Skeletal muscle tissue (tissue), 4 donors: ENCODE results near the gene ADAM22. TPM values are rescaled to one million over a fixed set of nuclear protein-coding genes. Genes with fewer than 3 reads are reported as not detected.

Experiments used
- H3K27ac ChIP-seq: one replicate; pipeline ENCODE4 v1.7.0; 2013; ENCODE audit warnings: mild to moderate bottlenecking, low read depth, low read length, inconsistent platforms
- H3K27me3 ChIP-seq, 3 donors: one replicate each; pipeline ENCODE4 v1.7.0; 2013; ENCODE audit warnings: low read length in 3 of 3; ENCODE audit not compliant: control insufficient read depth in 3 of 3, insufficient read depth in 3 of 3
- H3K36me3 ChIP-seq, 3 donors: one replicate each; pipeline ENCODE4 v1.7.0; 2013; ENCODE audit warnings: low read length in 3 of 3; ENCODE audit not compliant: control insufficient read depth in 3 of 3, insufficient read depth in 3 of 3
- H3K4me1 ChIP-seq, 3 donors: one replicate each; pipeline ENCODE4 v1.7.0; 2013; ENCODE audit warnings: low read length in 3 of 3, mild to moderate bottlenecking in 3 of 3; ENCODE audit not compliant: control insufficient read depth in 3 of 3, insufficient read depth in 3 of 3
- H3K4me3 ChIP-seq, 3 donors: one replicate each; pipeline ENCODE4 v1.7.0; 2013; ENCODE audit warnings: low read length in 3 of 3
- H3K9ac ChIP-seq, 3 donors: one replicate each; pipeline ENCODE4 v1.7.0; 2013; ENCODE audit warnings: low read length in 3 of 3, mild to moderate bottlenecking in 3 of 3, moderate library complexity in 2 of 3, low read depth in 1 of 3
- H3K9me3 ChIP-seq, 3 donors: one replicate each; pipeline ENCODE4 v1.7.0; 2013; ENCODE audit warnings: low read length in 3 of 3; ENCODE audit not compliant: control insufficient read depth in 3 of 3
- total RNA-seq: library from RNA; depleted of rRNA; stranded (reverse); fragments of >200 nt; gene quantifications from one replicate; pipeline ENCODE4 v1.2.3, GENCODE V29; 2014
- donor health status: Osteomylitis.

ADAM22 gene
- total RNA-seq, 1 donor from 2014 or later, result 9.9 TPM

DNA sequence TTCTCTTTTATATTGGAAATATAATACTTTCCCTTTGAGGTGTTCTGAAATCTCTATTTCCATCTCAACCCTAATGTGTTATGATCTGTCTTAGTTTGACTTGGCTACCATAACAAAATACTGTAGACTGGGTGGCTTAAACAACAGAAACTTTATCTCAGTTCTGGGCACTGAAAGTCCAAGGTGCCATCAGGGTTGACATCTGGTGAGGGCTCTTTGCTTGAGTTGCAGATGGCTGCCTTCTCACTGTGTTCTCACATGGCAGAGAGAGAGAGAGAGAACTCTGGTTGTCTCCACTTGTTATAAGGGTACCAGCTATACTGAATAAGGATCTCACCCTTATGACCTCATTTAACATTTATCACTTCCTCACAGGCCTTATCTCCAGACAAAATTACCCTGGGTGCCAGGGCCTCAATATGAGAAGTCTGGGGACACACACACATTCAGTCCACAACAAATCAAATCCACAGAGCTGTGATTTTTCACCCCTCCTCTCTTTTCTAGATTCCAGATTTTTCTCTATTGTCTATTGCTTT, 181.3 kb downstream of the ADAM22 start:
- no peaks in the 10 kb centered on the region for H3K36me3 ChIP-seq
- H3K9ac ChIP-seq, result no peak overlapping the region
- H3K9me3 ChIP-seq, result no peaks in the 10 kb centered on the region
- H3K27ac ChIP-seq, result no peak overlapping the region
- peaks cover 0 to 3% (median 0%) of the 10 kb centered on the region in 3 donors for H3K4me1 ChIP-seq
- no peaks in the 10 kb centered on the region for H3K27me3 ChIP-seq
- no peak overlapping the region for H3K4me3 ChIP-seq

DNA sequence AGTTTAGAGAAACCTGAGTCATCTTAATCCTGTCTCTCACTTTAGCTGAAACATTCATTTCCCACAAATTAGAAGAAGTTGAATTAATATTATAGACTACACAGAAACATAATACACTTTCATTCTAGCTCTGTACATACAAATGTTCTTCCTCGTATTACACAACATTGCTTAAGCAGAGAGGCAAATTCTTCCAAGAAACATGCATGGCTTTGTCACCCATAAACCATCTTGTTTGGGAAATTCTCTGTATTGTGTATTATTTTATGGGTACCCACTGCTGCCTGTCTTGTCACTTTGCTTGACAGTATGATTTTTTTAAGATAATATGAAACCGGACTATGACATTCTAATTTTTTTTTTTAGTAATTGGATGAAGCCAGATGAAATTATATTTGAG, 181.8 kb downstream of the ADAM22 start:
- no peak overlapping the region for H3K9ac ChIP-seq
- no peaks in the 10 kb centered on the region for H3K9me3 ChIP-seq
- H3K36me3 ChIP-seq, result no peaks in the 10 kb centered on the region
- H3K4me3 ChIP-seq, result no peak overlapping the region
- no peak overlapping the region for H3K27ac ChIP-seq
- H3K27me3 ChIP-seq, result no peaks in the 10 kb centered on the region
- H3K4me1 ChIP-seq, result peaks cover 0 to 3% (median 0%) of the 10 kb centered on the region in 3 donors

DNA sequence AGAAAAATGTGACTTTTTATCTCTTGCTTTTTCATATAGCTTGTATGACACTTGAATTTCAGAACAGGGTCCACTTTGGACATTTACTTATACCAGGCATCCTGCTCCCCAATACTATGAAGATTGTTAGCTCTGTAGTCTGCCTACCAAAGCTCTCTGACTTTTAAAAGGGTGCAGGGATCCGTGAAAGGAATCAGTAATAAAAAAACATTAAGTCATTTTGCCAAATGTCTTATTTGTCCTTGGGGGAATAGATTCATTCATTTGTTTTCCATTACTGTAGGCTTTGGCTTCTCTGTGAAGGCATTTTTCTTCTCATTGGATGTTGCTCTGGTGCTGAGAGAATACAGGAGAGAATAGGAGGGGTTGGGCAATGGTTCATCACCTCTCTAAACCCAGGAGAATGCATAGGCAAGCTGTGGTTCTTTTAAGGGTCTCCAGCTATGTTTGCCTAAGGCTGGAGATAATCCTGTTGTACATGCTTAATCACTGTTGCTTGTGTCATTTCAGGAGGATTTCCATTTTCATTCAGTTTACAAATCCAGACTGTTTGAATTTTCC, 182.3 kb downstream of the ADAM22 start:
- no peak overlapping the region for H3K27ac ChIP-seq
- no peaks in the 10 kb centered on the region for H3K9me3 ChIP-seq
- H3K9ac ChIP-seq, result no peak overlapping the region
- peaks cover 0 to 3% (median 0%) of the 10 kb centered on the region in 3 donors for H3K4me1 ChIP-seq
- no peaks in the 10 kb centered on the region for H3K36me3 ChIP-seq
- H3K27me3 ChIP-seq, result no peaks in the 10 kb centered on the region
- no peak overlapping the region for H3K4me3 ChIP-seq

DNA sequence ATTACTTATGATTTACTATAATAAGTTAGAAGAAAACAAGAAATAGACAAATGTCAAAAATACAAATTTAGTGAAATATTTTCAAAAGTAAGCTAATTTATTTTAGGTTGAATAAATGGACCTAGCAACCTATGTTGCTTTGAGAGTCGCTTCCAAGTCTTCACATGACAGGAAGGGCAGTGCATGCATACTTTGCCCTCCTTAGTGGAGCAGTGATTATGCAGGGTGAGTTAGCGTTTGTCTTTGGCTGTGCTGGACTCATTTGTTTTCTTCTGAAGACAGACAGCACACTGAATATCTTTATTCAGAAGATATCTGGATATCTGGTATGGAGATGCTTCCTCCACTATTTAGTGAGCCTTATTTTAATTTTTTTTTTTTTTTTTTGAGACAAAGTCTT, 183.3 kb downstream of the ADAM22 start:
- Histone ChIP-seq H3K4me3 (no peak overlapping the region), H3K4me1 (no peaks in the 10 kb centered on the region), H3K27ac (no peak overlapping the region), H3K9me3 (no peaks in the 10 kb centered on the region), H3K9ac (no peak overlapping the region), H3K27me3 (no peaks in the 10 kb centered on the region), H3K36me3 (no peaks in the 10 kb centered on the region)

DNA sequence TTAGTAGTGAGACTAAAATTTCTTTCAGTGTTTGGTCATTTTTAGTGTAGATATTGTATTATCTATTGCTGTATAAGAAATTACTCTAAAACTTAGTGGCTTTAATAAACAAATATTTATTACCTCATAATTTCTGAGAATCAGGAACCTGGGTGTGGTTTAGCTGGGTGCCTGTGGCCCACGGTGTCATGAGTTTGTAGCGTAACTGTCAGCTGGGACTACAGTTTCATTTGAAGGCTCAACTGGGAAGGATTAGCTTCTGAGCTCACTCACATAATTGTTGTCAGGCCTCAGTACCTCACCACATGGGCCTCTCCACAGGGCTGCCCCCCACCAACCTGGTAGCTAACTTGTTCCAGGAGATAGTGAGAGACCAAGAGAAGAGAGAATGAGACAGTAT, 187.3 kb downstream of the ADAM22 start:
- no peaks in the 10 kb centered on the region for H3K27me3 ChIP-seq
- H3K4me3 ChIP-seq, result no peak overlapping the region
- no peak overlapping the region for H3K9ac ChIP-seq
- H3K36me3 ChIP-seq, result no peaks in the 10 kb centered on the region
- H3K27ac ChIP-seq, result no peak overlapping the region
- H3K9me3 ChIP-seq, result no peaks in the 10 kb centered on the region
- H3K4me1 ChIP-seq, result no peaks in the 10 kb centered on the region

DNA sequence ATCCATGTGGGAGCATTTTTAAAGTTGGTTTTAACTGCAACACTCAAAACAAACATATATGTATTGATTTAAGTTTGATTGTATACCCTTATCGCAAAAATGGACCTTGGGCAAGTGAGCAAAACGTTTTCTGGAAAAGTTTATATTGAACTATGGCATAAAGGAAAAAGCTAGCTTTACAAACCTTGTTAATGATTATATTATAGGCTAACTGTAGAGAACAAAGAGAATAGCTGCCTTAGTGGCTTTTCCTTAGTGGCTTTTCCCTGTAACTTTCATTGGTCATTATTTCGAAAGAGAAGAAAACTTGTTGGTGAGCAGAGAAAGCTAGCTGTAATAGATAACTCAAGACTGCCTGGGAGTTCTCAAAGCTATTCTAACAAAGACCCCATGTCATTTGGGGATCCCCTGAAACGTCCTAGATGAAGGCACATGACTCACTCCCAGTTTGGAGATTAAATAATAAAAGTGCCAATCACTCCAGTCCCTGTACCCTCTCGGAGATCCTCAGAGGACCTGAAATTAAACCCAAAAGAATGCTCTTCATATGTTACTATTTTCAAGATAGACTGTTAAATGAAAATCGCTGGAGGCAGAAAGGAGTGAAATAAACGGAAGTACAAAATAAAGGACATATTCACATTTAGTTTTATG, 193.7 kb downstream of the ADAM22 start:
- no peak overlapping the region for H3K27ac ChIP-seq
- H3K4me1 ChIP-seq, result no peaks in the 10 kb centered on the region
- no peak overlapping the region for H3K4me3 ChIP-seq
- H3K9ac ChIP-seq, result no peak overlapping the region
- H3K36me3 ChIP-seq, result no peaks in the 10 kb centered on the region
- H3K9me3 ChIP-seq, result no peaks in the 10 kb centered on the region
- H3K27me3 ChIP-seq, result no peaks in the 10 kb centered on the region

DNA sequence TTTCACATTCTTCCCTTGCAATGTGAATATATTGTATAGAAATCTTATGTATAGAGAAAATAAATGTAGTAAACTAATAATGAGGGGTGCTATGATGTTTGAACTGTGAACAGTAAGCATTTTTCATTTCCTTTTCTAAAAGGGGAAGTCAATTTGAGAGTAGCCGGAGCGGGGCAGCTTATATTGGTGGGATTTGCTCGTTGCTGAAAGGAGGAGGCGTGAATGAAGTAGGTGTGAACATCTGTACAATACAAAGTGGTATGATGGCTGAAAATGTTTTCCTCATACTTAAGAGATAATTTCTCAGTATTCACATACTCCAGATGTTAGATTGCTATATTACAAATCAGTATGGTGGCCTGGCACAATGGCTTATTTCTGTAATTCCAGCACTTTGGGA, 198.7 kb downstream of the ADAM22 start:
- Histone ChIP-seq H3K4me1 (no peaks in the 10 kb centered on the region), H3K36me3 (no peaks in the 10 kb centered on the region), H3K9ac (no peak overlapping the region), H3K9me3 (no peaks in the 10 kb centered on the region), H3K27ac (no peak overlapping the region), H3K4me3 (no peak overlapping the region), H3K27me3 (no peaks in the 10 kb centered on the region)

DNA sequence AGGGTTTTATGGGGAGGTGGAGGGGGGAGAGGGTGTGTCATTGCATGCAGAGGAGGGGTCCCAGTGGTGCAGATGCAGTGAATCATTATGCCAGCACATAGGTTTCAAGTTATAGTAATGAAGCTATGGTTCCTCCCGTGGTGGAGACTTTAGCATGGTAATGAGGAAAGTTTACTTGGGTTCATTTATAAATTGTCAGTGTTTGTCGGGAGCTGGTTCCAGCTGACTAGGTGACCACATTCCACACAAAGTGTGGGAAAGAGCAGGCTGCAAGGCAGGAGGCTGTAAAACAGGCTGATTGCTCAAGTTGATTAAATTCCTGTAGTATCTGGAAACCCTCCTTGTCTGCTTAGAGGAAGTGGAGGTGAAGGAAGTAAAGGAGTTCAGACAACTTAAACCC, 206.9 kb downstream of the ADAM22 start:
- H3K27ac ChIP-seq, result no peak overlapping the region
- no peaks in the 10 kb centered on the region for H3K9me3 ChIP-seq
- no peaks in the 10 kb centered on the region for H3K36me3 ChIP-seq
- H3K9ac ChIP-seq, result no peak overlapping the region
- H3K27me3 ChIP-seq, result no peaks in the 10 kb centered on the region
- H3K4me1 ChIP-seq, result no peaks in the 10 kb centered on the region
- H3K4me3 ChIP-seq, result no peak overlapping the region

DNA sequence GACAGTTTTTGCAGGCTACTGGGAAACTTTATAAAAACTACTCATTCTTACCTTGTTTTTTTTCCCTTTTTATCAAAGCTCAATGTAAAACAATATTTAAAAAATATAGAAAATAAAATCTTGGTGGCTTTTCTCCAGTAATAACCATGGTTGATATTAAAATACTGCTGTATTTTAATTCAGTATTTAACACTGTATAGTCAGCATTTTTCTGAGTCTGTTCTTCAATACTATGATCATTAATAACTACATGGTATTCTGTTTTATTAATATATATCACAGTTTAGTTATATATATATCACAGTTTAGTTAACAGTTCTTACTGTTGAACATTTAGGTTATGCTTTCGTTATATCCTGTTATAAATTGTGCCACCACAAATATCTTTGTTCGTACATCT, 207.4 kb downstream of the ADAM22 start:
- no peaks in the 10 kb centered on the region for H3K36me3 ChIP-seq

DNA sequence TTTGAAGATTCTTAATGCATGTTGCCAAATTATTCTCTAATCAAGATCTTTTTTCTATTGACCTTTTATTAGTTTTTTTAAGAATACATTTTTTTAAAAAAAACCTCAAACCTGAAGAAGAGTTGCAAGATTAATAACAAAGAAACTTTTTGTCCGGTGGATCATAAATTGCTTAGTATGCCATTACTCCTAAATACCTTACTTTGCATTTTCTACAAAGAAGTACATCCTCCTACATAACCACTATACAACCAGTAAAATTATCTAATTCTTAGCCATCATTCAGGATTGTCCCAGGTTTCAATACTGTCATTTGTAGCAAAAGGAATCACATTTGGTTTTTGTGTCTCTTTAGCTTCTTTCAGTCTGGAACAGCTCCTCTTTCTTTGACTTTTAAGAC, 207.9 kb downstream of the ADAM22 start:
- Histone ChIP-seq H3K27me3 (no peaks in the 10 kb centered on the region), H3K4me1 (no peaks in the 10 kb centered on the region), H3K27ac (no peak overlapping the region), H3K36me3 (no peaks in the 10 kb centered on the region), H3K9ac (no peak overlapping the region), H3K4me3 (no peak overlapping the region), H3K9me3 (no peaks in the 10 kb centered on the region)

More for the DNA sequence above, 207.4 kb downstream of the ADAM22 start:
- Histone ChIP-seq H3K9me3 (no peaks in the 10 kb centered on the region), H3K4me3 (no peak overlapping the region), H3K27ac (no peak overlapping the region), H3K27me3 (no peaks in the 10 kb centered on the region), H3K9ac (no peak overlapping the region), H3K4me1 (no peaks in the 10 kb centered on the region)
